OCI-LY3 (cell line): ENCODE measurements around the gene PTPRN2.

Source experiments
- H2AFZ ChIP-seq: fragments of 200-600, 300-600 bp; shearing (Covaris generic); 2 replicates; pipeline ENCODE4 v1.6.0; 2014; ENCODE audit warnings: antibody characterized with exemption, low read depth, low read length
- H3K27ac ChIP-seq: fragments of 200-600, 300-600 bp; sonication (generic); 2 replicates; pipeline ENCODE4 v1.5.1; 2014; ENCODE audit warnings: mild to moderate bottlenecking, low read length, moderate library complexity, mixed read lengths
- H3K27me3 ChIP-seq: fragments of 200-600, 300-600 bp; sonication (generic); 2 replicates; pipeline ENCODE4 v1.6.1; 2014; ENCODE audit warnings: low read depth, low read length, mixed read lengths
- H3K36me3 ChIP-seq: fragments of 200-600, 300-600 bp; sonication (generic); replicated peaks from 2 replicates; pipeline ENCODE3; 2014; ENCODE audit warnings: low read depth, low read length, mixed read lengths
- H3K4me1 ChIP-seq: fragments of 300-600, 200-600 bp; sonication (generic); 2 replicates; pipeline ENCODE4 v1.6.1; 2014; ENCODE audit warnings: low read length, mixed read lengths
- H3K4me2 ChIP-seq: fragments of 200-600, 300-600 bp; sonication (generic); 2 replicates; pipeline ENCODE4 v1.6.1; 2014; ENCODE audit warnings: low read length, mixed read lengths
- H3K4me3 ChIP-seq: fragments of 300-600, 200-600 bp; sonication (generic); 2 replicates; pipeline ENCODE4 v1.5.1; 2014; ENCODE audit warnings: antibody characterized with exemption, mild to moderate bottlenecking, low read length, moderate library complexity
- H3K79me2 ChIP-seq: fragments of 300-600, 200-600 bp; shearing (Covaris generic); 2 replicates; pipeline ENCODE4 v1.6.1; 2014; ENCODE audit warnings: mild to moderate bottlenecking, low read length, mixed read lengths
- H3K9ac ChIP-seq: fragments of 300-600, 200-600 bp; shearing (Covaris generic); 2 replicates; pipeline ENCODE4 v1.6.0; 2014; ENCODE audit warnings: mild to moderate bottlenecking, low read length, moderate library complexity
- H3K9me3 ChIP-seq: fragments of 200-600, 300-600 bp; shearing (Covaris generic); 2 replicates; pipeline ENCODE4 v1.6.1; 2014; ENCODE audit warnings: low read length, mixed read lengths; ENCODE audit not compliant: insufficient read depth
- H4K20me1 ChIP-seq: fragments of 200-600, 300-600 bp; sonication (generic); 2 replicates; pipeline ENCODE4 v1.6.1; 2016; ENCODE audit warnings: low read length, mixed read lengths; ENCODE audit not compliant: insufficient read depth
- CTCF ChIP-seq: fragments of 200-600, 300-600 bp; sonication (generic); IDR thresholded peaks from 2 replicates; pipeline ENCODE4 v1.5.1; 2014; ENCODE audit warnings: antibody characterized with exemption, low read length, low read depth
- EZH2phosphoT487 ChIP-seq: fragments of 200-600 bp; shearing (Covaris generic); IDR thresholded peaks from 2 replicates; pipeline ENCODE4 v1.6.1; 2018; ENCODE audit warnings: antibody characterized with exemption, mixed run types, low read depth

Gene PTPRN2

DNA sequence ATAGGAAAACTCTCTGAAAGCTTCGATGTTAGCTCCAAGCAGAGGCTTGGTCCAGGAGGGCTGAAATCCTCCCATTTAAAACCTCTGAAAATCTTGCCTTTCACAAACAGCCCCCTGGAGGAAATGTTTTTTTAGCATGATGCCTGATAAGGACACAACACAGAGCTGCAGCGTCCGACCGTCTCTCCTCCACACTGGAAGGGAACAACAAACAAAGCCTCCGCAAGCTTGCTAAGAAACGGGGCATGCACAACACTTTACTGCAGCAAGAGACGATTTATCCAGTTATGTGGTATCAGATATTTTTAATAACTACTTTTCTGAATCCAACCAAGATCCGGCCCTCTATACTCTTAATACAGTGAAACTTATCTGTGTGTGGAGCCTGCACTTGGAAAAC is 182.3 kb downstream of the PTPRN2 start:
- Histone ChIP-seq H3K4me1 (peaks cover 37% of the 10 kb centered on the region), H3K4me3 (no peak overlapping the region), H3K27me3 (no peaks in the 10 kb centered on the region), H3K27ac (no peak overlapping the region), H3K79me2 (no peaks in the 10 kb centered on the region), H4K20me1 (no peaks in the 10 kb centered on the region), H3K4me2 (no peak overlapping the region), H2AFZ (no peak overlapping the region), H3K9me3 (no peaks in the 10 kb centered on the region), H3K36me3 (no peaks in the 10 kb centered on the region), H3K9ac (no peak overlapping the region)
- TF ChIP-seq CTCF (no peak), EZH2phosphoT487 (no peak)

DNA sequence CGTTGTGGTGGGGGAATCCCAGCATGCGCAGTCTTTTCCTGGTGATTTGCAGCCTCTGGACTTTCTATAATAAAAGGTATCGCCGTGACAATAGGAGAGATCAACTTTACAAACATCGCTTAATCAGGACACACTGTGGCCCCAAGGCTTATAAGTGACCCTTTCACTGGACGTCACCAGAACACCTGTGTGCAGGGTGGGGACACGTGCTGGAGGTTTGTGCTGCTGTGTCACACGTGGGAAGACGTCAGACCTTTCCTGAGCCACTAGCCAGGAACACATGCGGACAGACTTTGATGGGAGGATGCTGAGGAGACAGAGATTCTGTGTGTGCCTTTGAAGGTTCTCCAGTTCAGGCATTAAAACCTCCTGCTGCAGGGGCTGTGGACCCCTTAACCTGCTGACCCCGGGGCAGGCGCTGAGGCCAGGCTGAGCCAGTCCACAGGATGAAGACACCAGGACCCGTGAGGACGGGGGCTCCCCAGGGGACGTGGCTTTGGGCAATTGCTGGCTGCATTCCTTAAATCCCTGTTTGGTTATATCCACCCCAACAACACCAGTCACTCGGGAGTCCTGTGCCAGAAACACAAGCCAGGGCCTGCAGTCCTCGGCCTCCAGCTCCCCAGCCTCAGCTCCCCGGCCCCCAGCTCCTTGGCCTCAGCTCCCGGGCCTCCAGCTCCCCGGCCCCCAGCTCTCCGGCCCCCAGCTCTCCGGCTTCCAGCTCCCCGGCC is 183.4 kb downstream of the PTPRN2 start:
- no peaks in the 10 kb centered on the region for H3K9me3 ChIP-seq
- H3K4me3 ChIP-seq = no peak overlapping the region
- H3K27ac ChIP-seq = no peak overlapping the region
- no peak overlapping the region for H3K4me2 ChIP-seq
- H3K9ac ChIP-seq = no peak overlapping the region
- H4K20me1 ChIP-seq = no peaks in the 10 kb centered on the region
- H3K79me2 ChIP-seq = no peaks in the 10 kb centered on the region
- TF ChIP-seq CTCF (no peak), EZH2phosphoT487 (no peak)
- H3K27me3 ChIP-seq = no peaks in the 10 kb centered on the region
- H3K4me1 ChIP-seq = peaks cover 37% of the 10 kb centered on the region
- no peaks in the 10 kb centered on the region for H3K36me3 ChIP-seq
- no peak overlapping the region for H2AFZ ChIP-seq

DNA sequence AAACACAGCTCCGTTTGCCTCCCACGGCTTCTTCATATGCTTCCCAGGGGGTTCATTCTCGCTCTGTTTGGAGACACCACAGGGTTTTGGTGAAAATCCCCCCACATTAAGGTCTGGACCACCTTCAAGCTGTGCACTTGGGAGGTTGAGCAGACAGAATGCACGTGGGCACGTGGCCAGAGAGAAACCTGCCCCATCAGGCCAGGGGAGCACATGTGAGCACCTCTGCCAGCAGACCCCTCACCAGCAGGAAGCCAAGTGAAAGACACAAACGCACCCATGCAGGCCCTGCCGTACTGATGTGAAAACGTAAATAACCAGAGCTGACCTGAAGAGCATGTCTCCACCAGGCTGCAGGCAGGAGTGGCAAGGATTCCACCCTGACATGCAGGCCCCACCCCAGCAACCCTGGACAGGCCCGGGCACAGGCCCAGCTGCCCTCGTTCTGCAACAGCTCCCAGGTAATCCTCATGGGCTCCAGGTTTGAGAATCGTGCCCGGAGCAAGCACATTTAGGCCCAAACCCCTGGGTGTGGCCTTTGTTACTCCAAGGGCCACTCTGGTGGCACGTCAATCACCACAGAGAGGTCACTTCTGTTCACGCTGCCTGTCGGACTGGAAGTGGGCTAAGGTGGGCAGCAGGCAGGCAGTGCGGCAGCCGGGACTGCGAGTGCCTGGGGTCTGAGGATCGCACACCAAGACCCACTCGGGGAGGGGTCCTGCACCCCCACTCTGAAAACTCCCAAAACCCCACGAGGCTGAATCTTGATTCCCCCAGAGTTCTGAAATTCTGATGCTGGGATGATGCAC is 184.4 kb downstream of the PTPRN2 start:
- Histone ChIP-seq H3K36me3 (no peaks in the 10 kb centered on the region), H4K20me1 (no peaks in the 10 kb centered on the region), H3K9ac (no peak overlapping the region), H3K79me2 (no peaks in the 10 kb centered on the region), H2AFZ (no peak overlapping the region), H3K4me3 (no peak overlapping the region), H3K4me1 (peaks cover 37% of the 10 kb centered on the region), H3K27ac (no peak overlapping the region), H3K27me3 (no peaks in the 10 kb centered on the region), H3K4me2 (no peak overlapping the region), H3K9me3 (no peaks in the 10 kb centered on the region; the same call in 1 of the 2 replicates)
- no peak for TF ChIP-seq CTCF
- TF ChIP-seq EZH2phosphoT487 = no peak

DNA sequence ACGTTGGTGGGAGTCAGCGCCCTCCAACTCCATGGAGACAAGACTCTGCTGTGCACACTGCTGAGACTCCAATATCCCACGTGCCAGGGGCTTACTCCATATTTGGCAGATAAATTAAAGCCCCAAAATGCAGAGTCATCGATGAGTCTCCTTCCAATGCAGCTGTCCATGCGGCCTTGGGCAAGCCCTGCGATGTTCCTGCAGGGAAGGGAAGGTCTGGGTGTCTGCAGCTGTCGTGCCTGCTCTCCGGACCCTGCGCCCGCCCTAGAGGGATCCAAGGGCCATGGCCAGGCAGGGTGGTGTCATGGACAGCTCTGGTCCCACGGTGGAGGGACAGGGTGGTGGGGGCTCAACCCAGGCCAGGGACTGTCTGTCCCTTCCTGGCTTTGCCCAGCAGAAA is 185.2 kb downstream of the PTPRN2 start:
- no peak for TF ChIP-seq CTCF
- no peak for TF ChIP-seq EZH2phosphoT487
- Histone ChIP-seq H2AFZ (no peak overlapping the region), H3K36me3 (no peaks in the 10 kb centered on the region), H4K20me1 (no peaks in the 10 kb centered on the region), H3K4me2 (no peak overlapping the region), H3K9ac (no peak overlapping the region), H3K27ac (no peak overlapping the region), H3K4me3 (no peak overlapping the region), H3K27me3 (no peaks in the 10 kb centered on the region), H3K9me3 (no peaks in the 10 kb centered on the region; the same call in 1 of the 2 replicates), H3K4me1 (peaks cover 37% of the 10 kb centered on the region), H3K79me2 (no peaks in the 10 kb centered on the region)
